ENCODE results near the gene NPHP4. TPM values are rescaled to one million over a fixed set of nuclear protein-coding genes. Genes with fewer than 3 reads are reported as not detected.

NPHP4 gene
- total RNA-seq, 2 donors from 2014 or later, result 27.6 to 58.5 TPM

DNA sequence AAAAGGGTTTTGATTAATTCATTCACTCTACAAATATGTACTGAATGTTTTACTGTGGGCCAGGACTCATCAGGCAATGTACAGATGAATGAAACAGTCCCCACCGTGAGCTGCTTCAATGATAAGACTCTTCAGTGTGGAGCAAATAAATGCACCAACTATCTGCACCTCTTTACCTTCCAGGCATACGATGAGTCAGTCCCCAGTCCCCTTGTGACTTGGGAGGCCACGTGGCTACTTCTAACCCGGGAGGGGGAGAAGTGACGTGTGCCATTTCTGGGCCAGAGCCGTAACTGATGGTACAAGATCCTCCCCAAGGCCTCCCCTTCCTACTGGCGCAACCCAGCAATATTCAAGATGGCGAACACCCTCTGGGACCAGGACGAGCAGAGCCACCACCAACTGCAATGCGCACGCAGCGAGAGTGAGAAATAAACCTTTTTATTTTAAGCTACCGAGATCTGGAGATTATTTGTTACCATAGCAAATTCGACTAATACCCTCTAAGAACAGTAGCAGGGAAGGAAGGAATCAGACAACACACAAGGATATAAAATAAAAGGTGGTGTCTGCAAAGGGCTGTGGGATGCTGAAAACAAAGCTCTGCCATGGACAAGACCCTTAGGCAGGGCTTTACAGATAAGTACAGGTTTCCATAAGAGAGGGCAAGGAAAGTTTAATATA lies 74.5 kb downstream of the NPHP4 start:
- H3K36me3 Mint-ChIP-seq, result no peaks in the 10 kb centered on the region
- DNase-seq (ENCODE audit: low spot score), result no peak

GRCh38 chr1:5917281-5917590 lies 75.0 kb downstream of the NPHP4 start:
- H3K27me3 Mint-ChIP-seq, result no peaks in the 10 kb centered on the region
- ATAC-seq, result no peak
- peaks cover 6 to 8% of the 10 kb centered on the region in 2 donors for H3K4me1 Mint-ChIP-seq (ENCODE audit: low read depth in 2 of 2)

More for the DNA sequence above, 74.5 kb downstream of the NPHP4 start:
- H3K4me1 Mint-ChIP-seq (ENCODE audit: low read depth in 2 of 2), result peaks cover 6 to 8% of the 10 kb centered on the region in 2 donors
- ATAC-seq, result no peak
- H3K27me3 Mint-ChIP-seq, result no peaks in the 10 kb centered on the region
- no peaks in the 10 kb centered on the region for H3K9me3 Mint-ChIP-seq
- H3K27ac Mint-ChIP-seq, result no peak overlapping the region
- H3K4me3 Mint-ChIP-seq, result no peak overlapping the region

DNA sequence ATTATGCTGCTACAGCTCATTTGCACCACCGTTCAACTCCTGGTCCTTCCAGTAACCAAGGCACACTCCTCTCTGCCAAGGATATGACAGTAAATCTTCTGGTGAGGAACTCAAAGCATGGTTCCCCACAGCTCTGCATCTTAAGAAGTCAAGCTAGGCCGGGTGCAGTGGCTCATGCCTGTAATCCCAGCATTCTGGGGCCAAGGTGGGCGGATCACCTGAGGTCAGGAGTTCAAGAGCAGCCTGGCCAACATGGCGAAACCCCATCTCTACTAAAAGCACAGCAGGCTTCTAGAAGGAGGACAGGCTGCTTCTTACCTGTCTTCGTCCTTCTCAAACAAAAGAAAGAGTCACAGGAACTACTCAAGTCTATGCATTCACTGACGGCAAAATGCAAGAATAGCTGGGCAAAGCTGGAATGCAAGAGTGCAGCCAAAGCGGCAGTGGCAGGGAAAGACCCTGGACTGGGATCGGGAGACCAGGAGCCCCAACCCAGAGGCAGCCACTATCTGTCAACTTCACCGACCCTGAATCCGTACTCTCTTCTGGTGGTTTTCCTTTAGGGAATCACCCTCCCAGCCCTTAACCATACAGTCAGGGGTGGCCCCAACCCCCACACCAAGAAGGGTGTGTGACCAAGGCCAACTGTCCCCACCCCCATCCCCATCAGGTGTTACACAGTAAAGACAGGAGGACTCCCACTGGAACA lies 75.5 kb downstream of the NPHP4 start:
- ATAC-seq (no peak), DNase-seq (ENCODE audit: low spot score) (no peak)
- no peak overlapping the region for H3K27ac Mint-ChIP-seq
- no peaks in the 10 kb centered on the region for H3K27me3 Mint-ChIP-seq
- H3K4me1 Mint-ChIP-seq (ENCODE audit: low read depth in 2 of 2), result peaks cover 6 to 8% of the 10 kb centered on the region in 2 donors
- no peaks in the 10 kb centered on the region for H3K36me3 Mint-ChIP-seq
- no peak overlapping the region for H3K4me3 Mint-ChIP-seq
- no peaks in the 10 kb centered on the region for H3K9me3 Mint-ChIP-seq

More at GRCh38 chr1:5917281-5917590, 75.0 kb downstream of the NPHP4 start:
- no peaks in the 10 kb centered on the region for H3K9me3 Mint-ChIP-seq
- DNase-seq (ENCODE audit: low spot score), result no peak
- H3K4me3 Mint-ChIP-seq, result no peak overlapping the region
- no peaks in the 10 kb centered on the region for H3K36me3 Mint-ChIP-seq
- no peak overlapping the region for H3K27ac Mint-ChIP-seq

DNA sequence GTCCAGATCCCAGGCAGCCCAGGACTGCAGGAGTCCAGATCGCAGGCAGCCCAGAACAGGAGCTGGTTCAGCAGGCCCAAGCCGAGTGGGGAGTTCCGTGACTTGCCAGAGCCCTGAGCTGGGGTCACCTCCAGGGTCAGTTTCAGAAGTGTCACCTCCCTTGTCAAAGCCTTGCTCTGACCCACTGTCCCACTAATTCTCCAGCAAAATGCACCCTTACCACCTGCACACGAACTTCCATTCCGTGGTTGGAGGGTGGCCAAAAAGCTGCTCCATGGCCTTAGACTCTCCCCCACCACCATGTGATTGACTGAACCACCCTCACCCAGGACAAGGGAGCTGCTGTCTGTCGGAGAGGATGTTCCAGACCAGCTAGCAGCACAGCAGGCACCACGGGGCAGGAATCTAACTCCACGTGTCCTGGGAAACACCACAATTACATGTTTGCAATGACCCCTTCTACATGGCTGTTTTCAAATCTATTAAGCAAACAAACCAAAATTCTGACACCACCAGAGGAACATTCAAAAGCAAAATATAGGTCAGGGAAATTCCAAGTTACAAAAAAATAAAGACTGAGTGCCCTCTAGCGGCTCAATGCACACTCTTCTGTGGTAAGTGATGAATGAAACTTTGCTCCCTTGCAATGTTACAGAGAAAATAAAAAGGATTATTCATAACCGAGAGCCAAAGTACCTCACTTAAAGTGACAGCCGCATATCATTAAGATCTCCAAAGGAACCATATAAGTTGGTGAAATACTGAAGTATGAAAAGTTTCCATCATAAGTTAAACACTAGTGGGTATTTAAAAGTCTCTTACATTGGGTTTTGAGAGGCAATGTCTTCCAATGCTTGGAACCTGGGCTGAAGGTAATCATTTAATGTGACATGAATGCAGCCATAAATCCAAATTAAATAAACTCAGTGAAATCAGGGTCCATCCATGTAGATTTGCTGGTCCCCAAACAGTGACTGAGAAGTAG lies 76.3 kb downstream of the NPHP4 start:
- H3K27ac Mint-ChIP-seq, result peak overlapping the region in 1 of 2 donors; percentile 60
- H3K27me3 Mint-ChIP-seq, result no peaks in the 10 kb centered on the region
- H3K36me3 Mint-ChIP-seq, result no peaks in the 10 kb centered on the region
- ATAC-seq (peak; percentile 48 to 55), DNase-seq (ENCODE audit: low spot score) (no peak)
- no peaks in the 10 kb centered on the region for H3K9me3 Mint-ChIP-seq
- peaks cover 6 to 8% of the 10 kb centered on the region in 2 donors for H3K4me1 Mint-ChIP-seq (ENCODE audit: low read depth in 2 of 2)
- peak overlapping the region; percentile 25 for H3K4me3 Mint-ChIP-seq

- Mint-ChIP-seq H3K27ac (peak overlapping the region in 1 of 2 donors; percentile 47), H3K27me3 (no peaks in the 10 kb centered on the region), H3K4me1 (ENCODE audit: low read depth in 2 of 2) (peaks cover 6 to 8% of the 10 kb centered on the region in 2 donors), H3K4me3 (no peak overlapping the region), H3K36me3 (no peaks in the 10 kb centered on the region), H3K9me3 (no peaks in the 10 kb centered on the region)
- DNase-seq (ENCODE audit: low spot score) (no peak), ATAC-seq (no peak)
Measured at GRCh38 chr1:5914676-5915365, 77.4 kb downstream of the NPHP4 start.

DNA sequence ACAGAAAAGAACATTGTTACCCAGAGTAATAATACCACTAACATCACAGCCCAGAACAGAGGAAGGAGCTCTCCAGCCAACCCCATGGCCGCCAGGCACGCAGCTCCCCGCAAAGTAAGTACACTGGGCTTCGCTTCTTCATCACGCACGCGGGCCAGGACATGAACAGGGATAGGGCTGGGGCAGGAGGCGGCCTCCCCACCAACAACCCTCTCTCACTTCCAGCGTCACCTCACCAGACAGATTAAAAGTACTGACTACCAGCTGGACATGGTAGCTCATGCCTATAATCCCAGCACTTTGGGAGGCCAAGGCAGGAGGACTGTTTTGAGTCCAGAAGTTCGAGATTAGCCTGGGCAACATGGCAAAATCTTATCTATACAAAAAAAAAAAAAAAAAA lies 78.3 kb downstream of the NPHP4 start:
- H3K27ac Mint-ChIP-seq, result peak overlapping the region in 1 of 2 donors; percentile 48
- no peak overlapping the region for H3K4me3 Mint-ChIP-seq
- no peak for DNase-seq (ENCODE audit: low spot score)

DNA sequence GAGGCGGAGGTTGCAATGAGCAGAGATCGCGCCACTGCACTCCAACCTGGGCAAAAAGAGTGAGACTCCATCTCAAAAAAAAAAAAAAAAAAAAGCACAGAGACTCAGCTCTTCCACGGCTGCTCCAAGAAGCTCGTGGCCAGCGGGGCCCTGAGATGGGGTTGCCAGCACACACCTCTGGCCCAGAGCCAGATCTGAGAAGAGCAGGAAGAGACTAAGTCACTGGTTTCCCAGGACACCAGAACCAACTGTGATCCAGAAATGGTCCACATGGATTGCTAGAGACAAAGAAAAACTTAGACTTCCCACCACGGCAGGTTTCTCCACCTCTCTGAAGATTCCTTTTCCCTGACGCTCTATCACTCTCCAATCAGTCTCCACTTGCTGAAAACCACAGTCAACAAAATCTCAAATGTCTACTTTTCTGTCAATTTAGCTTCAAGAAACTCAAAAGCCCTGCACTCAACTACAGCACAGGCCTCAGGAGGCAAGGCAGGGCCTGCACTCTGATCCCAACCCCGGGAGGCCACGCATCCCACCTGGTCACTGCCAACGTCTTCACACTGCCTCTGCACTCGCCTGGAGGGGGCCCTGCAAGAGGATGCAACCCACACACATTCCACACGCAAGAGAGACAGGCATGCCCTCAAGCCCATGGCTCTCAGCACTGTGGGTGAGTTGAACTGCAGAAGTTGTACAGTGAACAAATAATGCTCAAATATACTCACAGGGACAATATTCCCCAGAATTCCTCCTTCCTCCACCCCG lies 79.0 kb downstream of the NPHP4 start:
- no peaks in the 10 kb centered on the region for H3K27me3 Mint-ChIP-seq
- H3K4me3 Mint-ChIP-seq, result no peak overlapping the region
- no peak for DNase-seq (ENCODE audit: low spot score)
- ATAC-seq, result no peak
- peak overlapping the region in 1 of 2 donors; percentile 48 for H3K27ac Mint-ChIP-seq
- H3K36me3 Mint-ChIP-seq, result no peaks in the 10 kb centered on the region
- H3K9me3 Mint-ChIP-seq, result no peaks in the 10 kb centered on the region
- peaks cover 6 to 8% of the 10 kb centered on the region in 2 donors for H3K4me1 Mint-ChIP-seq (ENCODE audit: low read depth in 2 of 2)

More for the DNA sequence above, 78.3 kb downstream of the NPHP4 start:
- H3K4me1 Mint-ChIP-seq (ENCODE audit: low read depth in 2 of 2), result peaks cover 6 to 8% of the 10 kb centered on the region in 2 donors
- no peak for ATAC-seq
- H3K36me3 Mint-ChIP-seq, result no peaks in the 10 kb centered on the region
- H3K9me3 Mint-ChIP-seq, result no peaks in the 10 kb centered on the region
- H3K27me3 Mint-ChIP-seq, result no peaks in the 10 kb centered on the region

DNA sequence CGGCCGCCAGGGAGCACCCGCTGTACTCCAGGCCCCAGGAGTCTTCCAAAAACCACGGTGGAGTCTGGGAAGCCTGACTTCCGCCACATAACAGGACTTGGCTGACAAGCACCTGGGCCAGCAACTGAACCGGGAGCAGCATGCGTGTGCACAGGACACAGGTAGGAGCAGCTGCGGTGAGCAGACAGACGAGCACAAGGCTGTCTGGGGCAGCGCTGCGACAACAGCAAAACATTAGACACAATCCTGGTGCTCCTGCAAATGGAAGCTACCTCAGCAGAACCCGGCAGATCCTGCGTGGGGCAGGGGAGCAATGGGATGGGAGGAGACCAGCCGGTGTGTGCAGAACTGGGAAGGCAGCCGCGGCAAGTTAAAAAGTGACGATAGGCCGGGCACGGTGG lies 80.4 kb downstream of the NPHP4 start:
- Mint-ChIP-seq H3K9me3 (no peaks in the 10 kb centered on the region), H3K27ac (no peak overlapping the region), H3K36me3 (no peaks in the 10 kb centered on the region), H3K4me1 (ENCODE audit: low read depth in 2 of 2) (peaks cover 6 to 8% of the 10 kb centered on the region in 2 donors), H3K27me3 (no peaks in the 10 kb centered on the region), H3K4me3 (no peak overlapping the region)
- DNase-seq (ENCODE audit: low spot score) (no peak), ATAC-seq (no peak)

GRCh38 chr1:5911157-5911556 lies 81.1 kb downstream of the NPHP4 start:
- Mint-ChIP-seq H3K27me3 (no peaks in the 10 kb centered on the region), H3K4me1 (ENCODE audit: low read depth in 2 of 2) (peaks cover 6 to 8% of the 10 kb centered on the region in 2 donors), H3K4me3 (no peak overlapping the region), H3K27ac (no peak overlapping the region), H3K9me3 (no peaks in the 10 kb centered on the region), H3K36me3 (no peaks in the 10 kb centered on the region)
- no peak for ATAC-seq
- DNase-seq (ENCODE audit: low spot score), result no peak

DNA sequence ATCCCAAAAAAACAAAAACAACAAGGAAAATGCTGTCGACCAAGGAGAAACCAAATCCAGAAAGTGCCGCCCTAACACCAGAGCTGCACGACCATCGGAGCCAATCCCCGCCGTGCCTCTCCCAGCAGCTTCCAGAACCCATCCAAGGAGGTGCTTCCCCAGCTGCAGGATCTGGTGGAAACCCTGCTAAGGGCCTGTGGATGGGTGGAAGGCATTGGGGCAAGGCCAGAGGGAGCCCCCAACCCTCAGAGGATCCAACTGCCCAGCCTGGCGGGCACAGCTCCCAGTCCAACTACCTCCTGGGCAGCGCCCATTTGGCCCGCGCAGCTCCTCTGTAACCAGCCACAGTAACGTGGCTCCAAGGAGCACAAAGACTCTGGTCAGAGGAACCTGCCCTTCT lies 81.6 kb downstream of the NPHP4 start:
- no peak overlapping the region for H3K27ac Mint-ChIP-seq

DNA sequence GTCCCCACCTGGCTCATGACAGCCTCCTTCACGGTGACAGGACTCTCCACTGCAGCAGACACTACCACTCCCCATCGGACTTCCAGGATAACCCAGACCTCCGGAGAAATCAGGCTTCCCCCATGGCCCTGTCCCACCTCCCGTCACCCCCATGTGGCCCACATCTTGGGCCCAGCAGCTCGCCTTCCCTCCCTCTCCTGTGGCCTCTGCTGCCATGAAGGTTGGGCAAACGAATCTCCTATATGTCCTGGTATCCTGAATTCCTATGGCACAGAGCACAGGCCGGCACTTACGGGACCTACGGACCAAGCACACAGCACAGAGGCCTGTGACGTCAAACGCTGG lies 82.0 kb downstream of the NPHP4 start:
- peak in 1 of 2 donors; percentile 3 for ATAC-seq
- peaks cover 0 to 2% of the 10 kb centered on the region in 2 donors for H3K4me1 Mint-ChIP-seq (ENCODE audit: low read depth in 2 of 2)
- H3K27me3 Mint-ChIP-seq, result no peaks in the 10 kb centered on the region
- no peaks in the 10 kb centered on the region for H3K9me3 Mint-ChIP-seq
- H3K4me3 Mint-ChIP-seq, result no peak overlapping the region
- H3K36me3 Mint-ChIP-seq, result no peaks in the 10 kb centered on the region
- DNase-seq (ENCODE audit: low spot score), result no peak
- H3K27ac Mint-ChIP-seq, result no peak overlapping the region

More for the DNA sequence above, 81.6 kb downstream of the NPHP4 start:
- Mint-ChIP-seq H3K4me3 (no peak overlapping the region), H3K4me1 (ENCODE audit: low read depth in 2 of 2) (peaks cover under 1 to 3% of the 10 kb centered on the region in 2 donors), H3K9me3 (no peaks in the 10 kb centered on the region), H3K36me3 (no peaks in the 10 kb centered on the region), H3K27me3 (no peaks in the 10 kb centered on the region)
- no peak for DNase-seq (ENCODE audit: low spot score)
- no peak for ATAC-seq

GRCh38 chr1:5909576-5910275 lies 82.5 kb downstream of the NPHP4 start:
- H3K27ac Mint-ChIP-seq, result no peak overlapping the region
- no peaks in the 10 kb centered on the region for H3K4me1 Mint-ChIP-seq (ENCODE audit: low read depth in 2 of 2)
- no peaks in the 10 kb centered on the region for H3K36me3 Mint-ChIP-seq

More at GRCh38 chr1:5909576-5910275, 82.5 kb downstream of the NPHP4 start:
- Mint-ChIP-seq H3K4me3 (no peak overlapping the region), H3K27me3 (no peaks in the 10 kb centered on the region), H3K9me3 (no peaks in the 10 kb centered on the region)
- DNase-seq (ENCODE audit: low spot score), result no peak
- ATAC-seq, result peak in 1 of 2 donors; percentile 16
